Measurements from ENCODE around the gene POLK.

Gene POLK

GRCh38 chr5:75523275-75523674 lies 11.6 kb downstream of the POLK start:
- TF ChIP-seq REST (IDR thresholded peaks at IDR 0.05; ENCODE audit: insufficient read depth in 1 of 2, low read depth in 2 of 2, low read length in 2 of 2) (no peak), POLR2AphosphoS5 (IDR thresholded peaks at IDR 0.05; ENCODE audit: low read depth, low read length) (no peak), FOXP2 (optimal IDR thresholded peaks at IDR 0.05; ENCODE audit: borderline replicate concordance, extremely low read depth, extremely low read length, insufficient read depth) (no peak), TAF1 (IDR thresholded peaks at IDR 0.05; ENCODE audit: borderline replicate concordance, insufficient read depth, low read length) (no peak), SIN3A (IDR thresholded peaks at IDR 0.05; ENCODE audit: borderline replicate concordance, insufficient read depth, low read length) (no peak)

- no peak for TF ChIP-seq FOXP2 (optimal IDR thresholded peaks at IDR 0.05; ENCODE audit: borderline replicate concordance, extremely low read depth, extremely low read length, insufficient read depth)
- TF ChIP-seq SIN3A (IDR thresholded peaks at IDR 0.05; ENCODE audit: borderline replicate concordance, insufficient read depth, low read length) = no peak
- no peak for TF ChIP-seq TAF1 (IDR thresholded peaks at IDR 0.05; ENCODE audit: borderline replicate concordance, insufficient read depth, low read length)
- no peak for TF ChIP-seq POLR2AphosphoS5 (IDR thresholded peaks at IDR 0.05; ENCODE audit: low read depth, low read length)
- no peak for TF ChIP-seq REST (IDR thresholded peaks at IDR 0.05; ENCODE audit: insufficient read depth in 1 of 2, low read depth in 2 of 2, low read length in 2 of 2)
Observed at GRCh38 chr5:75524071-75524470, 12.4 kb downstream of the POLK start.

GRCh38 chr5:75524591-75524990 lies 12.9 kb downstream of the POLK start:
- TF ChIP-seq REST (IDR thresholded peaks at IDR 0.05; ENCODE audit: insufficient read depth in 1 of 2, low read depth in 2 of 2, low read length in 2 of 2) (no peak), FOXP2 (optimal IDR thresholded peaks at IDR 0.05; ENCODE audit: borderline replicate concordance, extremely low read depth, extremely low read length, insufficient read depth) (no peak), TAF1 (IDR thresholded peaks at IDR 0.05; ENCODE audit: borderline replicate concordance, insufficient read depth, low read length) (no peak), SIN3A (IDR thresholded peaks at IDR 0.05; ENCODE audit: borderline replicate concordance, insufficient read depth, low read length) (no peak), POLR2AphosphoS5 (IDR thresholded peaks at IDR 0.05; ENCODE audit: low read depth, low read length) (no peak)

- no peak for TF ChIP-seq FOXP2 (optimal IDR thresholded peaks at IDR 0.05; ENCODE audit: borderline replicate concordance, extremely low read depth, extremely low read length, insufficient read depth)
- no peak for TF ChIP-seq TAF1 (IDR thresholded peaks at IDR 0.05; ENCODE audit: borderline replicate concordance, insufficient read depth, low read length)
- TF ChIP-seq POLR2AphosphoS5 (IDR thresholded peaks at IDR 0.05; ENCODE audit: low read depth, low read length) = no peak
- TF ChIP-seq REST (IDR thresholded peaks at IDR 0.05; ENCODE audit: insufficient read depth in 1 of 2, low read depth in 2 of 2, low read length in 2 of 2) = no peak
- TF ChIP-seq SIN3A (IDR thresholded peaks at IDR 0.05; ENCODE audit: borderline replicate concordance, insufficient read depth, low read length) = no peak
Observed at GRCh38 chr5:75525344-75525743, 13.7 kb downstream of the POLK start.

- no peak for TF ChIP-seq REST (IDR thresholded peaks at IDR 0.05; ENCODE audit: insufficient read depth in 1 of 2, low read depth in 2 of 2, low read length in 2 of 2)
- TF ChIP-seq FOXP2 (optimal IDR thresholded peaks at IDR 0.05; ENCODE audit: borderline replicate concordance, extremely low read depth, extremely low read length, insufficient read depth) = no peak
- no peak for TF ChIP-seq POLR2AphosphoS5 (IDR thresholded peaks at IDR 0.05; ENCODE audit: low read depth, low read length)
- TF ChIP-seq SIN3A (IDR thresholded peaks at IDR 0.05; ENCODE audit: borderline replicate concordance, insufficient read depth, low read length) = no peak
- TF ChIP-seq TAF1 (IDR thresholded peaks at IDR 0.05; ENCODE audit: borderline replicate concordance, insufficient read depth, low read length) = no peak
Observed at GRCh38 chr5:75526070-75526469, 14.4 kb downstream of the POLK start.

Data from PFSK-1 (cell line).